ENCODE data around the gene NAPEPLD.

- TF ChIP-seq NFRKB (IDR thresholded peaks at IDR 0.05), result no peak
- TF ChIP-seq ELF4 (IDR thresholded peaks at IDR 0.05), result no peak
Measured at GRCh38 chr7:103124429-103124979, 24.4 kb downstream of the NAPEPLD start.

Data from HEK293T (cell line).